ENCODE measurements around the gene CYP21A2. TPM values are rescaled to one million over a fixed set of nuclear protein-coding genes. Genes with fewer than 3 reads are reported as not detected.

The CYP21A2 gene
- total RNA-seq, 2 donors from 2014 or later = 0.59 to 2.7 TPM

DNA sequence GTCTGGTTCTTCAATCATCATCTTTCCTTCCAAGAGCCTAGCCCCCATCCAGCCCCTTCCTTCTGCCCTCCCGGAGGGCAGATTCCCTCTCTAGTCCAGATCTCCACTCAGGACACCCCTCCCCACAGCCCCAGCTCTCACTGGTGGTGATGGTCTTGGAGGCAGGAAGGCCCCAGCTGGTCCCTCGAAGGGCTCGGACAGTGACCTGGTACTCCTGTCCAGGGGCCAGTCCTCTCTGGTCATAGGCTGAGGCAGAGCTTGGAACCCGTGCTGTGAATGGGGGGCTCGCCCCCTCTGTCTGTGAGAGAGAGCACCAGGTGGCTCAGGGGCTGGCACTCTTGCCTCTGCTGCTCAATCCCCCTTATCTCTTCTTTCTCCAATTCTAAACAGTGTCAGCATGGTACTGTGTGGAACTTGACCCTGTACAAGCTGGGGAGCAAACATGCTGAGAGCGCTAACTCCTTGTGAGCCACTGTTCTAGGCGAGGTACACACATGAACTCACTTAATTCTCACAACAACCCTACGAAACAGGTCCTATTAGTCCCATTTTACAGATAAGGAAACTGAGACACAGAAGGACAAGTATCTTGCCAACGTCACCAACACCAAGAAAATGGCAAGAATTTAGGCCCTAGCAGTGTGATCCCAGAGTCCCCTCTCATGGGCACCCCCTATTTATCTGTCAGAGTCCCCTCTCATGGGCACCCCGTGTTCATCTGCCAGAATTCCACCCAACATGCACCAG lies 51.0 kb downstream of the CYP21A2 start:
- no peaks in the 10 kb centered on the region for H3K4me1 ChIP-seq (replicated peaks)
- DNase-seq (ENCODE audit: low spot score) = no peak
- no peak for TF ChIP-seq POLR2AphosphoS5 (IDR thresholded peaks at IDR 0.05)
- TF ChIP-seq, protein P1, sequence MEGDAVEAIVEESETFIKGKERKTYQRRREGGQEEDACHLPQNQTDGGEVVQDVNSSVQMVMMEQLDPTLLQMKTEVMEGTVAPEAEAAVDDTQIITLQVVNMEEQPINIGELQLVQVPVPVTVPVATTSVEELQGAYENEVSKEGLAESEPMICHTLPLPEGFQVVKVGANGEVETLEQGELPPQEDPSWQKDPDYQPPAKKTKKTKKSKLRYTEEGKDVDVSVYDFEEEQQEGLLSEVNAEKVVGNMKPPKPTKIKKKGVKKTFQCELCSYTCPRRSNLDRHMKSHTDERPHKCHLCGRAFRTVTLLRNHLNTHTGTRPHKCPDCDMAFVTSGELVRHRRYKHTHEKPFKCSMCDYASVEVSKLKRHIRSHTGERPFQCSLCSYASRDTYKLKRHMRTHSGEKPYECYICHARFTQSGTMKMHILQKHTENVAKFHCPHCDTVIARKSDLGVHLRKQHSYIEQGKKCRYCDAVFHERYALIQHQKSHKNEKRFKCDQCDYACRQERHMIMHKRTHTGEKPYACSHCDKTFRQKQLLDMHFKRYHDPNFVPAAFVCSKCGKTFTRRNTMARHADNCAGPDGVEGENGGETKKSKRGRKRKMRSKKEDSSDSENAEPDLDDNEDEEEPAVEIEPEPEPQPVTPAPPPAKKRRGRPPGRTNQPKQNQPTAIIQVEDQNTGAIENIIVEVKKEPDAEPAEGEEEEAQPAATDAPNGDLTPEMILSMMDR (IDR thresholded peaks at IDR 0.05) = no peak
- no peak for TF ChIP-seq POLR2A (IDR thresholded peaks at IDR 0.05)
- intact Hi-C loops (cut with DNase I) = no loop called here
- H3K27ac ChIP-seq = no peak overlapping the region
- H3K9me3 ChIP-seq = no peaks in the 10 kb centered on the region
- 91% methylated on average over 10 of the region's 10 CpGs for WGBS
- H3K36me3 ChIP-seq = no peaks in the 10 kb centered on the region
- H3K4me3 ChIP-seq = no peak overlapping the region
- H3K27me3 ChIP-seq (replicated peaks; ENCODE audit: insufficient read depth) = no peaks in the 10 kb centered on the region

Small RNA genes lying within 50 kb of the gene (small RNA-seq; reads per million reads assigned to genes)
- gene RNA5SP206 = 0 to 0.10 reads per million in 2 donors

Other genes starting within 250 kb of the CYP21A2 start
- 10 to 100 TPM; 38.5 to 49.9 TPM for gene VARS1, start 242.7 kb upstream of the CYP21A2 start, total RNA-seq
- 10 to 100 TPM; 51.9 to 52.5 TPM for gene LSM2, start 231.4 kb upstream of the CYP21A2 start, total RNA-seq
- gene HSPA1L, start 223.1 kb upstream of the CYP21A2 start, total RNA-seq = 1 to 10 TPM; 1.5 to 8.5 TPM
- 100 to 1,000 TPM; 230 to 440 TPM for gene HSPA1A, start 222.9 kb upstream of the CYP21A2 start, total RNA-seq
- 100 to 1,000 TPM; 331 to 360 TPM for gene HSPA1B, start 210.7 kb upstream of the CYP21A2 start, total RNA-seq
- gene NEU1, start 175.6 kb upstream of the CYP21A2 start, total RNA-seq = 100 to 1,000 TPM in 1 of 2 donors, 10 to 100 TPM in 1; 88.4 to 117 TPM
- gene SLC44A4, start 159.4 kb upstream of the CYP21A2 start, total RNA-seq = 100 to 1,000 TPM; 125 to 332 TPM
- 10 to 100 TPM; 53.6 to 92.8 TPM for gene EHMT2, start 140.7 kb upstream of the CYP21A2 start, total RNA-seq
- gene ZBTB12, start 136.3 kb upstream of the CYP21A2 start, total RNA-seq = 1 to 10 TPM; 3.8 to 4.1 TPM
- 10 to 100 TPM in 1 of 2 donors, 1 to 10 TPM in 1; 7.9 to 16.0 TPM for gene C2, start 110.7 kb upstream of the CYP21A2 start, total RNA-seq
- gene CFB, start 92.3 kb upstream of the CYP21A2 start, total RNA-seq = 10 to 100 TPM; 32.1 to 48.6 TPM
- gene NELFE, start 79.4 kb upstream of the CYP21A2 start, total RNA-seq = 10 to 100 TPM; 88.9 to 94.0 TPM
- 10 to 100 TPM; 34.8 to 66.2 TPM for gene SKIC2, start 79.2 kb upstream of the CYP21A2 start, total RNA-seq
- gene DXO, start 66.3 kb upstream of the CYP21A2 start, total RNA-seq = 10 to 100 TPM; 21.9 to 36.0 TPM
- 100 to 1,000 TPM in 1 of 2 donors, 10 to 100 TPM in 1; 32.8 to 196 TPM for gene C4A, start 56.4 kb upstream of the CYP21A2 start, total RNA-seq
- 100 to 1,000 TPM in 1 of 2 donors, 10 to 100 TPM in 1; 49.2 to 137 TPM for gene C4B, start 23.6 kb upstream of the CYP21A2 start, total RNA-seq
- gene TNXB, start 70.9 kb downstream of the CYP21A2 start, total RNA-seq = 10 to 100 TPM; 18.5 to 29.1 TPM
- 100 to 1,000 TPM in 1 of 2 donors, 10 to 100 TPM in 1; 70.6 to 132 TPM for gene ATF6B, start 89.8 kb downstream of the CYP21A2 start, total RNA-seq
- 1 to 10 TPM; 3.6 to 6.9 TPM for gene FKBPL, start 91.9 kb downstream of the CYP21A2 start, total RNA-seq
- 1 to 10 TPM in 1 of 2 donors, under 1 TPM in 1; 0.64 to 7.2 TPM for gene PRRT1, start 113.5 kb downstream of the CYP21A2 start, total RNA-seq
- 10 to 100 TPM; 18.6 to 32.9 TPM for gene PPT2, start 115.7 kb downstream of the CYP21A2 start, total RNA-seq
- 10 to 100 TPM; 12.2 to 19.5 TPM for gene EGFL8, start 126.2 kb downstream of the CYP21A2 start, total RNA-seq
- gene AGPAT1, start 137.7 kb downstream of the CYP21A2 start, total RNA-seq = 100 to 1,000 TPM in 1 of 2 donors, 10 to 100 TPM in 1; 52.6 to 113 TPM
- 100 to 1,000 TPM in 1 of 2 donors, 10 to 100 TPM in 1; 98.6 to 129 TPM for gene RNF5, start 140.0 kb downstream of the CYP21A2 start, total RNA-seq
- gene AGER, start 145.8 kb downstream of the CYP21A2 start, total RNA-seq = 1 to 10 TPM; 3.3 to 3.8 TPM
- gene PBX2, start 151.8 kb downstream of the CYP21A2 start, total RNA-seq = 100 to 1,000 TPM in 1 of 2 donors, 10 to 100 TPM in 1; 61.5 to 102 TPM
- gene GPSM3, start 154.2 kb downstream of the CYP21A2 start, total RNA-seq = 1 to 10 TPM; 5.1 to 5.9 TPM
- gene NOTCH4, start 185.7 kb downstream of the CYP21A2 start, total RNA-seq = 10 to 100 TPM; 14.6 to 18.2 TPM

All from prostate gland (tissue), 2 donors.